H1 (cell line): Measurements from ENCODE around the gene CLDN3. TPM values are rescaled to one million over a fixed set of nuclear protein-coding genes. Genes with fewer than 3 reads are reported as not detected.

Experiments used
- CHD7 ChIP-seq: fragments of 300-600 bp; sonication (generic); IDR thresholded peaks from 2 replicates; pipeline ENCODE4 v1.7.1; 2012; ENCODE audit warnings: low read length, moderate library complexity, mild to moderate bottlenecking, inconsistent platforms; ENCODE audit not compliant: insufficient replicate concordance
- polyA plus RNA-seq, 7 experiments: library from polyadenylated mRNA; depleted of rRNA in 3 of 7; stranded (reverse) in 5 of 7; unstranded in 2 of 7; fragments of >200 nt in 5 of 7; fragments of 200-250 nt in 2 of 7; gene quantifications; 1 replicate in 5 of 7; 2 replicates in 1 of 7; 4 replicates in 1 of 7; pipeline versions ENCODE4 v1.2.1 to v1.2.3, GENCODE V29; 2011 to 2013; ENCODE audit warnings: missing spikeins in 2 of 7, mixed read lengths in 2 of 7
- total RNA-seq: library from RNA; stranded (reverse); fragmentation: NEBNext Ultra II Directional; extraction: Animal tissue kit (Norgen Biotek cat#: 25700); gene quantifications from 2 replicates; pipeline ENCODE4 v1.2.1, GENCODE V29; 2021

The CLDN3 gene
- total and polyA plus RNA-seq, 2 of the 8 experiments (the other 6 are each of a cell fraction or from before 2014, with no cell fraction given): 19.1 to 65.2 TPM

- no peak for TF ChIP-seq CHD7
- TF ChIP-seq, all 59 proteins: peak for 3
Measured at GRCh38 chr7:73810998-73811360, 40.9 kb upstream of the CLDN3 start (continued).
